Keratinocyte (primary cell): ENCODE results near the gene CLHC1.

Experiments used
- EZH2 ChIP-seq: IDR thresholded peaks from one replicate; pipeline ENCODE4 v1.6.1; 2012; ENCODE audit warnings: inconsistent platforms, mild to moderate bottlenecking, low read length, moderate library complexity
- TF ChIP-seq, protein P1 (sequence below), 3 experiments: IDR thresholded peaks in 1 of 3; conservative IDR thresholded peaks in 1 of 3; optimal IDR thresholded peaks in 1 of 3; 2 replicates in 2 of 3; 3 replicates in 1 of 3; pipeline versions ENCODE3 to v1.5.1; 2011; ENCODE audit warnings: low read length in 3 of 3, mild to moderate bottlenecking in 3 of 3, moderate library complexity in 2 of 3, control low read depth in 1 of 3, inconsistent platforms in 1 of 3; ENCODE audit not compliant: insufficient read depth in 2 of 3; ENCODE audit errors: extremely low read depth in 1 of 3

DNA sequence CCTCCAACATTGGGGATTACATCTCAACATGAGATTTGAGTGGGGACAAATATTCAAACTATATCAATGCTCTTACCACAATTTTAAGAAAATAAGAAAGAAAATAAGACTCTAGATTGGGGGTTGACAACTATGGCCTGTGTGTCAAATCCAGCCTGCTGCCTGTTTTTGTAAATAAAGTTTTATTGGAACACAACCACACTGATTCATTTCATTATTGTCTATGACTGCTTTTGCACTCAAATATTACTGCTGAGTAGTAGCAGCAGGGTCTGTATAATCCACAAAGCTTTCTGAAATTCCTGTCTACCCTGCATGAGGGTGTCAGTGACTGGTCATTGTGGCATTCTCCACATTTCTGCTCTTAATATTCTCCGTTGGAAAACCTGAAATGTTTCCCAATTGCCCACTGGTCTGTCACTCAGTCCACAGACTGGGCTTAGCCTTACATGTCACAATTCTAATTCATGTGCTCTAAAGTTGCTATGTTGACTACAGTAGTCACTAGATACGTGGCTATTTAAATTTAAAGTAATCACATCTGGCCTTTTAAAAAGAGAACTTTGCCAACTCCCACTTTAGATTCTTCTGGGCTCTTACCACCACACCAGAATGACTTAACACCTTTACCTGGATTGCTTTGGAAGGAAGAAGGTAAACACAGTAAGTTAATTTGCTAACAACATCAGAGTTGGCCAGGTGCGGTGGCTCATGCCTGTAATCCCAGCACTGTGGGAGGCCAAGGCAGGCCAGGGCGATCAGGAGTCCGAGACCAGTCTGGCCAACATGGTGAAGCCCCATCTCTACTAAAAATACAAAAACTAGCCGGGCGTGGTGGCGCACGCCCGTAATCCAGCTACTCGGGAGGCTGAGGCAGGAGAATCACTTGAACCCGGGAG, 86.9 kb downstream of the CLHC1 start:
- TF ChIP-seq, protein P1, sequence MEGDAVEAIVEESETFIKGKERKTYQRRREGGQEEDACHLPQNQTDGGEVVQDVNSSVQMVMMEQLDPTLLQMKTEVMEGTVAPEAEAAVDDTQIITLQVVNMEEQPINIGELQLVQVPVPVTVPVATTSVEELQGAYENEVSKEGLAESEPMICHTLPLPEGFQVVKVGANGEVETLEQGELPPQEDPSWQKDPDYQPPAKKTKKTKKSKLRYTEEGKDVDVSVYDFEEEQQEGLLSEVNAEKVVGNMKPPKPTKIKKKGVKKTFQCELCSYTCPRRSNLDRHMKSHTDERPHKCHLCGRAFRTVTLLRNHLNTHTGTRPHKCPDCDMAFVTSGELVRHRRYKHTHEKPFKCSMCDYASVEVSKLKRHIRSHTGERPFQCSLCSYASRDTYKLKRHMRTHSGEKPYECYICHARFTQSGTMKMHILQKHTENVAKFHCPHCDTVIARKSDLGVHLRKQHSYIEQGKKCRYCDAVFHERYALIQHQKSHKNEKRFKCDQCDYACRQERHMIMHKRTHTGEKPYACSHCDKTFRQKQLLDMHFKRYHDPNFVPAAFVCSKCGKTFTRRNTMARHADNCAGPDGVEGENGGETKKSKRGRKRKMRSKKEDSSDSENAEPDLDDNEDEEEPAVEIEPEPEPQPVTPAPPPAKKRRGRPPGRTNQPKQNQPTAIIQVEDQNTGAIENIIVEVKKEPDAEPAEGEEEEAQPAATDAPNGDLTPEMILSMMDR (optimal IDR thresholded peaks at IDR 0.05 in 1 of 3, IDR thresholded peaks at IDR 0.05 in 1 of 3, conservative IDR thresholded peaks at IDR 0.05 in 1 of 3; ENCODE audit: extremely low read depth in 1 of 3, insufficient read depth in 2 of 3, low read length in 3 of 3): no peak
- TF ChIP-seq EZH2: no peak
